Right cardiac atrium (tissue), 5 donors: ENCODE data around the gene MYOZ3. TPM values are rescaled to one million over a fixed set of nuclear protein-coding genes. Genes with fewer than 3 reads are reported as not detected.
A peak's percentile ranks its signal among the peaks of the same experiment; 100 is the strongest.

Experiments used
- ATAC-seq, 2 donors: fragments of 200-7000 bp; cut with Tn5 transposase; one replicate each; pipeline versions ENCODE4 v1.8.0 to v1.9.1; 2020; ENCODE audit warnings: moderate library complexity in 2 of 2, mild to moderate bottlenecking in 1 of 2
- DNase-seq, 3 donors: peaks; one replicate each; pipeline ENCODE4 v3.0.0-alpha.2; 2020
- H3K27ac ChIP-seq: one replicate; pipeline ENCODE4 v1.5.1; 2013; ENCODE audit warnings: mild to moderate bottlenecking, low read length, control low read depth, moderate library complexity
- H3K27me3 ChIP-seq: one replicate; pipeline ENCODE4 v1.6.1; 2013; ENCODE audit not compliant: control insufficient read depth, insufficient read depth
- H3K4me1 ChIP-seq: one replicate; pipeline ENCODE4 v1.6.1; 2013; ENCODE audit warnings: low read length; ENCODE audit not compliant: control insufficient read depth, insufficient read depth
- H3K4me3 ChIP-seq: one replicate; pipeline ENCODE4 v1.5.1; 2013; ENCODE audit warnings: low read length, control low read depth
- H3K9me3 ChIP-seq: one replicate; pipeline ENCODE4 v1.6.1; 2013; ENCODE audit warnings: low read length; ENCODE audit not compliant: control insufficient read depth
- WGBS: extraction: QIAGEN DNeasy Blood & Tissue Kit; methylation state at CpG from one replicate; pipeline ENCODE4 v1.1.7; 2013; 5-methylcytosine and 5-hydroxymethylcytosine counted together
- intact Hi-C, 4 donors: fragments of 100-400 bp; cut with DNase I; formaldehyde crosslinking; loops; one replicate each; pipeline versions ENCODE4 v1.11.0 to v1.14.0; 2022 to 2023
- polyA plus RNA-seq: library from polyadenylated mRNA; stranded (reverse); fragments of 200-250 nt; gene quantifications from one replicate; pipeline ENCODE4 v1.2.3, GENCODE V29; 2013
- total RNA-seq, 4 donors: library from RNA; stranded (reverse); fragmentation: NEBNext Ultra II Directional; extraction: Animal tissue kit (Norgen Biotek cat#: 25700); gene quantifications; one replicate each; pipeline ENCODE4 v1.2.1, GENCODE V29; 2021
- donor health status: healthy with polysubstance abuse.
- donor health status: DM: no; HTN: yes; CAD: no.
- donor health status: DM: no; HTN: no; CAD: no.
- donor health status: DM: no; HTN: yes; CAD: no; lungs with severe emphysema.
- donor health status: DM: yes; HTN: yes; CAD: no.

The MYOZ3 gene
- total and polyA plus RNA-seq, 5 donors, result 3.3 to 9.3 (median 4.9) TPM

- Histone ChIP-seq H3K27ac (peak overlapping the region; percentile 56), H3K27me3 (no peaks in the 10 kb centered on the region), H3K9me3 (no peaks in the 10 kb centered on the region), H3K4me3 (no peak overlapping the region), H3K4me1 (peaks cover 10% of the 10 kb centered on the region)
- intact Hi-C loops, result loop anchor here in 1 of 4 donors (10.0 kb wide), 1 partner anchor 220 kb away; no protein-coding TSS in a partner anchor
- whole genome bisulfite sequencing, result 82% methylated on average over 6 of the region's 6 CpGs
- ATAC-seq (no peak), DNase-seq (no peak)
These were observed 14.0 kb downstream of the MYOZ3 start for GRCh38 chr5:150675069-150675468.

DNA sequence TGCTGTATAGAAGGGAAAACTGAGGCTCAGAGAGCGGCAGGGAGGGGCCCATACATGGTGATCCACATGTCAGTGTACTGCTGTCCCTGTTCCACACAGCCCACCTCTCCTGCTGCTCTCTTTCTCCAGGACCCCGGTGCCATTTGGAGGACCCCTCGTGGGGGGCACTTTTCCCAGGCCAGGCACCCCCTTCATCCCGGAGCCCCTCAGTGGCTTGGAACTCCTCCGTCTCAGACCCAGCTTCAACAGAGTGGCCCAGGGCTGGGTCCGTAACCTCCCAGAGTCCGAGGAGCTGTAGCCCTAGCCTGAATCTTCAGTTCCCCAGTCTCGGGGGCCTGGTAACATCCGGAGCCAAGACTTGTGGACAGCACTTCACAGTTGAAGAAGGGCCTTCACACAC lies 15.5 kb downstream of the MYOZ3 start:
- Histone ChIP-seq H3K4me3 (no peak overlapping the region), H3K27me3 (no peaks in the 10 kb centered on the region), H3K27ac (no peak overlapping the region), H3K4me1 (peaks cover 10% of the 10 kb centered on the region), H3K9me3 (no peaks in the 10 kb centered on the region)
- 95% methylated on average over 9 of the region's 9 CpGs for WGBS
- intact Hi-C loops, result loop anchor here in 1 of 4 donors (10.0 kb wide), 1 partner anchor 222 kb away; no protein-coding TSS in a partner anchor
- DNase-seq (peak in 1 of 3 donors; percentile 50), ATAC-seq (no peak)

GRCh38 chr5:150689120-150689519 lies 28.1 kb downstream of the MYOZ3 start:
- H3K4me3 ChIP-seq, result no peak overlapping the region
- no peak for ATAC-seq
- intact Hi-C loops, result no loop called here
- no peak overlapping the region for H3K27ac ChIP-seq
- H3K9me3 ChIP-seq, result no peaks in the 10 kb centered on the region
- 91% methylated on average over 1 of the region's 1 CpG for WGBS
- H3K4me1 ChIP-seq, result no peaks in the 10 kb centered on the region
- no peaks in the 10 kb centered on the region for H3K27me3 ChIP-seq
- no peak for DNase-seq

GRCh38 chr5:150690760-150691159 lies 29.7 kb downstream of the MYOZ3 start:
- H3K27ac ChIP-seq, result no peak overlapping the region
- H3K9me3 ChIP-seq, result no peaks in the 10 kb centered on the region
- DNase-seq (no peak), ATAC-seq (no peak)
- WGBS, result 75% methylated on average over 6 of the region's 6 CpGs
- no peak overlapping the region for H3K4me3 ChIP-seq
- intact Hi-C loops, result no loop called here
- H3K4me1 ChIP-seq, result no peaks in the 10 kb centered on the region
- H3K27me3 ChIP-seq, result no peaks in the 10 kb centered on the region

- no peaks in the 10 kb centered on the region for H3K9me3 ChIP-seq
- no peaks in the 10 kb centered on the region for H3K4me1 ChIP-seq
- no peak overlapping the region for H3K27ac ChIP-seq
- intact Hi-C loops, result no loop called here
- H3K27me3 ChIP-seq, result no peaks in the 10 kb centered on the region
- ATAC-seq (no peak), DNase-seq (no peak)
- no peak overlapping the region for H3K4me3 ChIP-seq
- 89% methylated on average over 3 of the region's 3 CpGs for WGBS
These were observed 31.2 kb downstream of the MYOZ3 start for GRCh38 chr5:150692276-150692675.

- Histone ChIP-seq H3K9me3 (no peaks in the 10 kb centered on the region), H3K27me3 (no peaks in the 10 kb centered on the region), H3K27ac (no peak overlapping the region), H3K4me3 (no peak overlapping the region), H3K4me1 (no peaks in the 10 kb centered on the region)
- ATAC-seq, result no peak
- 70% methylated on average over 3 of the region's 3 CpGs for WGBS
- DNase-seq, result no peak
- intact Hi-C loops, result no loop called here
These were observed 33.6 kb downstream of the MYOZ3 start for GRCh38 chr5:150694612-150695011.

DNA sequence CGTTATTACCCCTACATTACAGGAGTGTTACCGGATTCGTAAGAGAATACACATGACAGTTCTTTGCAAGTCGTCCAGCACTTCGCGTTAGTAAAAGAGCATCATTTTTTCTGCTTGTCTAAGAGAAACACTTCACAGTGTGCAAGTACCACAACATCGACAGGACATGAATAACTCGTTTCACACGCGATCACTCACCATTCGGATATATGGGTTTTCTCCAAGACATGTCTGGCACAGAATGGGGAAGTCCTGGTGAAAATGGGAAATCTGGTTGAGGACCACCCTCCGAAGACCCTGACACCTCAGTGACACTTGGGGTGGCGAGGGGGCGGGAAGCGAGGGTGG lies 39.2 kb downstream of the MYOZ3 start:
- no peak for DNase-seq
- no peaks in the 10 kb centered on the region for H3K27me3 ChIP-seq
- WGBS, result under 1% methylated on average over 15 of the region's 15 CpGs
- H3K4me1 ChIP-seq, result no peaks in the 10 kb centered on the region
- H3K27ac ChIP-seq, result peak overlapping the region; percentile 50
- intact Hi-C loops, result loop anchor here in 2 of 4 donors (2.0 to 5.0 kb wide), 2 partner anchors 138 to 139 kb away; no protein-coding TSS in a partner anchor
- H3K9me3 ChIP-seq, result no peaks in the 10 kb centered on the region
- H3K4me3 ChIP-seq, result peak overlapping the region; percentile 85
- ATAC-seq, result no peak

GRCh38 chr5:150700594-150701377 lies 39.7 kb downstream of the MYOZ3 start, which contains the start of gene RBM22:
Gene RBM22, minus strand, starts transcription at chr5:150701062. Its CDS starts 77 bp downstream, at chr5:150700985.
- under 1% methylated on average over 59 of the region's 59 CpGs for WGBS

GRCh38 chr5:150703762-150704161 lies 42.7 kb downstream of the MYOZ3 start:
- intact Hi-C loops, result loop anchor here in 1 of 4 donors (5.0 kb wide), 1 partner anchor 141 kb away; no protein-coding TSS in a partner anchor
- H3K4me3 ChIP-seq, result no peak overlapping the region
- no peaks in the 10 kb centered on the region for H3K4me1 ChIP-seq
- ATAC-seq (no peak), DNase-seq (no peak)
- no peak overlapping the region for H3K27ac ChIP-seq
- no peaks in the 10 kb centered on the region for H3K27me3 ChIP-seq
- no peaks in the 10 kb centered on the region for H3K9me3 ChIP-seq
- 84% methylated on average over 3 of the region's 3 CpGs for WGBS

More at GRCh38 chr5:150700594-150701377, 39.7 kb downstream of the MYOZ3 start, which contains the start of gene RBM22:
- Histone ChIP-seq H3K9me3 (no peaks in the 10 kb centered on the region), H3K27me3 (no peaks in the 10 kb centered on the region), H3K4me1 (no peaks in the 10 kb centered on the region), H3K27ac (peak within 1 kb of the TSS; percentile 99), H3K4me3 (peak within 1 kb of the TSS; percentile 85)
- peak; percentile 99 for ATAC-seq
- intact Hi-C loops, result loop anchor here in 2 of 4 donors (2.0 to 5.0 kb wide), 2 partner anchors 138 to 140 kb away; no protein-coding TSS in a partner anchor
- DNase-seq, result peak; percentile 94 to 98 (median 97)

DNA sequence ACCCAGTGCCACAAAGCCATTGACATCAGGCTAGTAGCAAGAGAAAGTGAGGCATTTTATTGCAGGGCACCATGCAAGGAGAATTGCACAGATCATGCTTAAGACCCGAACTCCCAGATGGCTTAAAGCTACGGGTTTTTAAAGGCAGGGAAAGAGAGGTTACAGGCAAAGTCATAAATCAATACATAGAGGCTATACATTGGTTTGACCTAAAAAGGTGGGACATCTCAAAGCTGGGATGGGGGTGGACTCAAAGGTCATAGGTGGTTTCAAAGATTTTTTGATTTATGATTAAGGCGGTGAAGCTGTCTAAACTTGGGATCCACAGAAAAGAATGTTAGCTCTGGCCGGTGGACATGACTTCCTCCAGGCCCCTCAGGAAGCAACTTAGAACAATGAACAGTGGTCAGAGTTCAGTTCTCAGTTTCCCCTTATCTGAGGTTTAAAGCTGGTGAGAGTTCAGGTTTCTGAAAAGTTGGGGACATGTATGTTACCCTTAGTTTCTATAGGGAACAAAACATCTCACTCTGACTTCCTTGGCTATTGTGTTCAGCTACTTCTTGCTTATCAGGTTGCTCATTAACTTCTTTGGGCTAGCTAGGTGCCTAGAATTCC lies 45.8 kb downstream of the MYOZ3 start:
- no peaks in the 10 kb centered on the region for H3K27me3 ChIP-seq
- no peak overlapping the region for H3K27ac ChIP-seq
- no peak for ATAC-seq
- 66% methylated on average over 4 of the region's 4 CpGs for WGBS
- no peak for DNase-seq
- H3K4me1 ChIP-seq, result no peaks in the 10 kb centered on the region
- H3K4me3 ChIP-seq, result no peak overlapping the region
- H3K9me3 ChIP-seq, result no peaks in the 10 kb centered on the region
- intact Hi-C loops, result no loop called here

DNA sequence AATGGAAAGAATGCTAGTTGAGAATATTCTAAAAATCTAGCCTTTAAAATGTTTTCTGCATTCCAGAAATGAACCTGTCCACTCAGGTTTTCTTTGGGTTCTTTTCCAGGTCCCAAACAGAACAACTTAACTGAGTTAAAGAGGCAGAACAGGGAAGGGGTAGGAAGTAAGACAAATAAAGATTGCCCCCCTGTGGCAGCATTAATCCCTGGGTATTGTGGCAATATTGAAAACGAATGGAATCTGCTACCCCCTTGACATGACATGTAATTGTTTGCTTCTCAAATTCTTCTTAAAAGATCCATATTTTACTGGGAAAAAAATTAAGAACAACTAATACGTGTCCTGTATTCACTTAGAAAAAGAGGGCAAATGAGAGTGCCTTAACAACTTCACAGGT lies 49.1 kb downstream of the MYOZ3 start:
- no peak overlapping the region for H3K4me3 ChIP-seq
- H3K27ac ChIP-seq, result no peak overlapping the region
- ATAC-seq, result no peak
- DNase-seq, result no peak
- no peaks in the 10 kb centered on the region for H3K9me3 ChIP-seq
- no peaks in the 10 kb centered on the region for H3K27me3 ChIP-seq
- H3K4me1 ChIP-seq, result no peaks in the 10 kb centered on the region
- WGBS, result 57% methylated on average over 2 of the region's 2 CpGs
- intact Hi-C loops, result no loop called here
